ENCODE results near the gene KCNH1. TPM values are rescaled to one million over a fixed set of nuclear protein-coding genes. Genes with fewer than 3 reads are reported as not detected.
A peak's percentile ranks its signal among the peaks of the same experiment; 100 is the strongest.

The KCNH1 gene
- total RNA-seq, 1 donor = 41.3 TPM

DNA sequence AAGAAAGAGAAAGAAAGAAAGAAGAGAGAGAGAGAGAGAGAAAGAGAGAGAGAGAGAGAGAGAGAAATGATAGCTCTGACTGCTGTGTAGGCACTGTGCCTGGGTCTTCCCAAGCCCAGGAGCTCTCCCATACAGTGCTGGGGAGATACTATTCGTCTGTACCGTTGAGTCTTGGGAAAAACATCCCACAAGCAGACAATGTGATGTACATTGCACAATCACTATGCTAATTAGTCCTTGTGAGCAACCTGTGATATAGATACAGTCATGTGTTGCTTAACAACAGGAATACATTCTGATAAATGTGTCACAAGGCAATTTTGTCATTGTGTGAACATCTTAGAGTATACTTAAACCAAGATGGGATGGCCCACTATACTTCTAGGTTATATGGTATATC is 424.2 kb downstream of the KCNH1 start:
- Histone ChIP-seq H3K4me3 (ENCODE audit: insufficient read depth, low read length) (no peak overlapping the region), H3K4me1 (ENCODE audit: insufficient read depth, low read length) (no peaks in the 10 kb centered on the region), H3K36me3 (ENCODE audit: insufficient read depth, low read length) (no peaks in the 10 kb centered on the region), H3K4me2 (ENCODE audit: insufficient read depth, low read length) (no peak overlapping the region), H3K9me3 (ENCODE audit: low read depth, low read length) (no peaks in the 10 kb centered on the region), H4K20me1 (ENCODE audit: insufficient read depth, low read length) (peaks cover under 1% of the 10 kb centered on the region), H3K79me2 (ENCODE audit: insufficient read depth, low read length) (no peaks in the 10 kb centered on the region), H3K27me3 (ENCODE audit: insufficient read depth, low read length) (no peaks in the 10 kb centered on the region), H3K27ac (ENCODE audit: low read depth, low read length) (no peak overlapping the region), H2AFZ (ENCODE audit: low read length) (no peak overlapping the region)
- TF ChIP-seq, protein P1, sequence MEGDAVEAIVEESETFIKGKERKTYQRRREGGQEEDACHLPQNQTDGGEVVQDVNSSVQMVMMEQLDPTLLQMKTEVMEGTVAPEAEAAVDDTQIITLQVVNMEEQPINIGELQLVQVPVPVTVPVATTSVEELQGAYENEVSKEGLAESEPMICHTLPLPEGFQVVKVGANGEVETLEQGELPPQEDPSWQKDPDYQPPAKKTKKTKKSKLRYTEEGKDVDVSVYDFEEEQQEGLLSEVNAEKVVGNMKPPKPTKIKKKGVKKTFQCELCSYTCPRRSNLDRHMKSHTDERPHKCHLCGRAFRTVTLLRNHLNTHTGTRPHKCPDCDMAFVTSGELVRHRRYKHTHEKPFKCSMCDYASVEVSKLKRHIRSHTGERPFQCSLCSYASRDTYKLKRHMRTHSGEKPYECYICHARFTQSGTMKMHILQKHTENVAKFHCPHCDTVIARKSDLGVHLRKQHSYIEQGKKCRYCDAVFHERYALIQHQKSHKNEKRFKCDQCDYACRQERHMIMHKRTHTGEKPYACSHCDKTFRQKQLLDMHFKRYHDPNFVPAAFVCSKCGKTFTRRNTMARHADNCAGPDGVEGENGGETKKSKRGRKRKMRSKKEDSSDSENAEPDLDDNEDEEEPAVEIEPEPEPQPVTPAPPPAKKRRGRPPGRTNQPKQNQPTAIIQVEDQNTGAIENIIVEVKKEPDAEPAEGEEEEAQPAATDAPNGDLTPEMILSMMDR (IDR thresholded peaks at IDR 0.05; ENCODE audit: extremely low read depth, low read depth, low read length) = no peak
- no peak for DNase-seq (ENCODE audit: insufficient read length, low spot score, missing footprints)

DNA sequence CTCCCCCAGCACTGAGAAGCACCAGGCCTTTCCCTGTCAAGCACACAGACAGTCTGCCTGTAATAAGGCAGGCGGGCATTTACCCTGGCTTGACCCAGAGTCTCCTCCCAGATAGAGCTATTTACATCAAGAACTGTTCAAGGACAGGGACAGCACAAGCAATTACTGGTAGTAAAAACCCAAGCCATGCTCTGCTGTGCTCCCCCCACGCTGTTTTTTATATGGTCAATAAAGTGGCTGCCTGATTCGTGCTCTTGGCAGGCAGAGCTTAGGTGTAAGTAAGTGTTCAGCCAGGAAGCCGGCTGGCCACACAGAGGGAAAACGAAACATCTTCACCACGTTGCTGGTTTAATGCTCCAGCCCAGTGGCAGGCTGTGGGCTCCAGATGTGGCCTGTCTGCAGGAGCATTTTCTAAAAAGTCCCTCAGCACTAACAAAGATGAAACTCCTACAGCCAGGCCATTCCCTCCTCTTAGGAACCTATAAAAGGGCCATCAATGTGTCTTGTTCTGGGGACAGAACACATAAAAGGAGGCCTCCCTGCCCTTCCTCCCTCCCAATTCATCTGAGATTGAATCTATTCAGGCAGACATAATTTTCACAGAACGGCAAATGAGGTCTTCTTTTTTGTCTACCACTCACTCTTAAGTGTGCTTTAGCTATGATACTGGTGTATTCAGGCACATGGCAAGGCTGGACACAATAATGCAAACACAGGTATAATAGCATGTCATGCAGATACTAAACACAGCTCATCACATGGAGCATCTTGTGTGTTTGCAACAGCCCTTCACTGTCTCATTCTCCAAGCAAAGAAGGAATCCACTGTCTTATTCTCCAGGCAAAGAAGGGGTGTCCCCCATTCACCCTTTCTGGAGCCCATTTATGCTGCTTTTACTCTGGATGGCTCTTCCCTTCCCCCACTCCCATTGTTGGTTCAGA is 426.4 kb downstream of the KCNH1 start:
- H3K79me2 ChIP-seq (ENCODE audit: insufficient read depth, low read length) = no peaks in the 10 kb centered on the region
- H2AFZ ChIP-seq (ENCODE audit: low read length) = no peak overlapping the region
- peak; percentile 3 for DNase-seq (ENCODE audit: insufficient read length, low spot score, missing footprints)
- TF ChIP-seq, protein P1 (IDR thresholded peaks at IDR 0.05; ENCODE audit: extremely low read depth, low read depth, low read length) = no peak
- no peaks in the 10 kb centered on the region for H3K36me3 ChIP-seq (ENCODE audit: insufficient read depth, low read length)
- H3K27me3 ChIP-seq (ENCODE audit: insufficient read depth, low read length) = no peaks in the 10 kb centered on the region
- no peaks in the 10 kb centered on the region for H3K4me1 ChIP-seq (ENCODE audit: insufficient read depth, low read length)
- no peak overlapping the region for H3K4me3 ChIP-seq (ENCODE audit: insufficient read depth, low read length)
- no peaks in the 10 kb centered on the region for H3K9me3 ChIP-seq (ENCODE audit: low read depth, low read length)
- no peak overlapping the region for H3K27ac ChIP-seq (ENCODE audit: low read depth, low read length)
- H4K20me1 ChIP-seq (ENCODE audit: insufficient read depth, low read length) = no peaks in the 10 kb centered on the region
- no peak overlapping the region for H3K4me2 ChIP-seq (ENCODE audit: insufficient read depth, low read length)

DNA sequence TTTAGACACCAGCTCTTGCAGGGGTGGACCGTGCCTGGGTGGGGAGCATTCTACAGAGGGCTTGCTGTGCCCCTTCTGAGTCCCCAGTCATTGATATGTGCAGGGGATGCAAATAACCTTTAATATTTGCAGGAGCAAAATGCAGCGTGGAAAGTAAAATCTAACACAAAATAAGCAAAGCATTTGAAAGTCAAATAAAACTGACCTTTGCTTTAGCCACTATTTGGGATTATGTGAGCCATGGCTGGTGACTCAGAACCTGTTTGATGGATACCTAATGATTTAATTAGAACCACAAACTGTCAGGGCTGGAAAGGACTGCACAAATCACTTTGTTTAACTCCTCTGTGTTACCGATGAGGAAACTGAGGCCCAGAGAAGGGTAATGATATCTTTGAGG is 427.7 kb downstream of the KCNH1 start:
- Histone ChIP-seq H3K9me3 (ENCODE audit: low read depth, low read length) (no peaks in the 10 kb centered on the region), H3K79me2 (ENCODE audit: insufficient read depth, low read length) (no peaks in the 10 kb centered on the region), H4K20me1 (ENCODE audit: insufficient read depth, low read length) (no peaks in the 10 kb centered on the region), H3K4me1 (ENCODE audit: insufficient read depth, low read length) (no peaks in the 10 kb centered on the region), H3K4me3 (ENCODE audit: insufficient read depth, low read length) (no peak overlapping the region), H3K36me3 (ENCODE audit: insufficient read depth, low read length) (no peaks in the 10 kb centered on the region), H2AFZ (ENCODE audit: low read length) (no peak overlapping the region), H3K27me3 (ENCODE audit: insufficient read depth, low read length) (no peaks in the 10 kb centered on the region), H3K27ac (ENCODE audit: low read depth, low read length) (no peak overlapping the region), H3K4me2 (ENCODE audit: insufficient read depth, low read length) (no peak overlapping the region)
- no peak for DNase-seq (ENCODE audit: insufficient read length, low spot score, missing footprints)
- TF ChIP-seq, protein P1 (IDR thresholded peaks at IDR 0.05; ENCODE audit: extremely low read depth, low read depth, low read length) = no peak

DNA sequence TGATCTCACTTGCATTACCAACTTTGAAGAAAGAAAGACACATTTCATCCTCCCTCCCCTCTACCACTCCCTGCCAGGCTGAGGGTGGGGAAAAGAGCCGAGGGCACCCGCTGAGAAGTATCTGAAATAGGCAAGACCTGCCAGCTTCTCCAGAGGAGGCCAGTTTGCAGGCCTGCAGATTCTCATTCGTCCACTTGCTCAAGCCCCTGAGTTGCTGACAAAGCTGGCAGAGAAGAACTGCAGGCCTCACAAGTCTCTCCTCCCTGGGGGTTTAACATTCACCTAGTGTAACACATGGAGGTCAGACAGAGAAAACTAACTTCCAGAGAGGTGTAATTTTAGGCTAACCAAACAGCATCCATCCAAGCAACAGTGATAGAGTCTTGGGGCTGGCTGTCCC is 428.9 kb downstream of the KCNH1 start:
- Histone ChIP-seq H3K27ac (ENCODE audit: low read depth, low read length) (no peak overlapping the region), H4K20me1 (ENCODE audit: insufficient read depth, low read length) (no peaks in the 10 kb centered on the region), H3K27me3 (ENCODE audit: insufficient read depth, low read length) (no peaks in the 10 kb centered on the region), H3K4me2 (ENCODE audit: insufficient read depth, low read length) (no peak overlapping the region), H2AFZ (ENCODE audit: low read length) (no peak overlapping the region), H3K4me3 (ENCODE audit: insufficient read depth, low read length) (no peak overlapping the region), H3K36me3 (ENCODE audit: insufficient read depth, low read length) (no peaks in the 10 kb centered on the region), H3K9me3 (ENCODE audit: low read depth, low read length) (no peaks in the 10 kb centered on the region), H3K4me1 (ENCODE audit: insufficient read depth, low read length) (no peaks in the 10 kb centered on the region), H3K79me2 (ENCODE audit: insufficient read depth, low read length) (no peaks in the 10 kb centered on the region)
- no peak for DNase-seq (ENCODE audit: insufficient read length, low spot score, missing footprints)
- TF ChIP-seq, protein P1 (IDR thresholded peaks at IDR 0.05; ENCODE audit: extremely low read depth, low read depth, low read length) = no peak
